ENCODE measurements around the gene TMOD3.
"Not testable (repeated sequence)": the region's sequence is repeated elsewhere in the genome, so short reads cannot be mapped to it uniquely, and the experiment has no call there.

DNA sequence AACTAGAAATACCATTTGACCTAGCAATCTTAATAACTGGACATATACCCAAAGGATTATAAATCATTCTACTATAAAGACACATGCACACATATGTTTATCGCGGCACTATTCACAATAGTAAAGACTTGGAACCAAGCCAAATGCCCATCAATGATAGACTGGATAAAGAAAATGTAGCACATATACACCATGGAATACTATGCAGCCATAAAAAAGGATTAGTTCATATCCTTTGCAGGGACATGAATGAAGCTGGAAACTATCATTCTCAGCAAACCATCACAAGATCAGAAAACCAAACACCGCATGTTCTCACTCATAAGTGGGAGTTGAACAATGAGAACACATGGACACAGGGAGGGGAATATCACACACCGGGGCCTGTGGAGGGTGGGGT, 37.0 kb upstream of the TMOD3 start:
- TF ChIP-seq, protein P1, sequence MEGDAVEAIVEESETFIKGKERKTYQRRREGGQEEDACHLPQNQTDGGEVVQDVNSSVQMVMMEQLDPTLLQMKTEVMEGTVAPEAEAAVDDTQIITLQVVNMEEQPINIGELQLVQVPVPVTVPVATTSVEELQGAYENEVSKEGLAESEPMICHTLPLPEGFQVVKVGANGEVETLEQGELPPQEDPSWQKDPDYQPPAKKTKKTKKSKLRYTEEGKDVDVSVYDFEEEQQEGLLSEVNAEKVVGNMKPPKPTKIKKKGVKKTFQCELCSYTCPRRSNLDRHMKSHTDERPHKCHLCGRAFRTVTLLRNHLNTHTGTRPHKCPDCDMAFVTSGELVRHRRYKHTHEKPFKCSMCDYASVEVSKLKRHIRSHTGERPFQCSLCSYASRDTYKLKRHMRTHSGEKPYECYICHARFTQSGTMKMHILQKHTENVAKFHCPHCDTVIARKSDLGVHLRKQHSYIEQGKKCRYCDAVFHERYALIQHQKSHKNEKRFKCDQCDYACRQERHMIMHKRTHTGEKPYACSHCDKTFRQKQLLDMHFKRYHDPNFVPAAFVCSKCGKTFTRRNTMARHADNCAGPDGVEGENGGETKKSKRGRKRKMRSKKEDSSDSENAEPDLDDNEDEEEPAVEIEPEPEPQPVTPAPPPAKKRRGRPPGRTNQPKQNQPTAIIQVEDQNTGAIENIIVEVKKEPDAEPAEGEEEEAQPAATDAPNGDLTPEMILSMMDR (IDR thresholded peaks at IDR 0.05; ENCODE audit: insufficient read depth, low read length, poor library complexity, severe bottlenecking): not testable (repeated sequence)
- not testable (repeated sequence) for TF ChIP-seq EZH2phosphoT487 (conservative IDR thresholded peaks at IDR 0.05; ENCODE audit: low read length)

All from SU-DHL-6 (cell line).